HG03108 (cell line): ENCODE results near the gene TBX22.
"Not testable (repeated sequence)": the region's sequence is repeated elsewhere in the genome, so short reads cannot be mapped to it uniquely, and the experiment has no call there.

ENCODE experiments used
- ATAC-seq: cut with Tn5 transposase; IDR thresholded peaks from one replicate; pipeline ENCODE4 v1.9.1; 2021; ENCODE audit warnings: moderate library complexity; ENCODE audit not compliant: unreplicated experiment

TBX22 gene, protein sequence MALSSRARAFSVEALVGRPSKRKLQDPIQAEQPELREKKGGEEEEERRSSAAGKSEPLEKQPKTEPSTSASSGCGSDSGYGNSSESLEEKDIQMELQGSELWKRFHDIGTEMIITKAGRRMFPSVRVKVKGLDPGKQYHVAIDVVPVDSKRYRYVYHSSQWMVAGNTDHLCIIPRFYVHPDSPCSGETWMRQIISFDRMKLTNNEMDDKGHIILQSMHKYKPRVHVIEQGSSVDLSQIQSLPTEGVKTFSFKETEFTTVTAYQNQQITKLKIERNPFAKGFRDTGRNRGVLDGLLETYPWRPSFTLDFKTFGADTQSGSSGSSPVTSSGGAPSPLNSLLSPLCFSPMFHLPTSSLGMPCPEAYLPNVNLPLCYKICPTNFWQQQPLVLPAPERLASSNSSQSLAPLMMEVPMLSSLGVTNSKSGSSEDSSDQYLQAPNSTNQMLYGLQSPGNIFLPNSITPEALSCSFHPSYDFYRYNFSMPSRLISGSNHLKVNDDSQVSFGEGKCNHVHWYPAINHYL

DNA sequence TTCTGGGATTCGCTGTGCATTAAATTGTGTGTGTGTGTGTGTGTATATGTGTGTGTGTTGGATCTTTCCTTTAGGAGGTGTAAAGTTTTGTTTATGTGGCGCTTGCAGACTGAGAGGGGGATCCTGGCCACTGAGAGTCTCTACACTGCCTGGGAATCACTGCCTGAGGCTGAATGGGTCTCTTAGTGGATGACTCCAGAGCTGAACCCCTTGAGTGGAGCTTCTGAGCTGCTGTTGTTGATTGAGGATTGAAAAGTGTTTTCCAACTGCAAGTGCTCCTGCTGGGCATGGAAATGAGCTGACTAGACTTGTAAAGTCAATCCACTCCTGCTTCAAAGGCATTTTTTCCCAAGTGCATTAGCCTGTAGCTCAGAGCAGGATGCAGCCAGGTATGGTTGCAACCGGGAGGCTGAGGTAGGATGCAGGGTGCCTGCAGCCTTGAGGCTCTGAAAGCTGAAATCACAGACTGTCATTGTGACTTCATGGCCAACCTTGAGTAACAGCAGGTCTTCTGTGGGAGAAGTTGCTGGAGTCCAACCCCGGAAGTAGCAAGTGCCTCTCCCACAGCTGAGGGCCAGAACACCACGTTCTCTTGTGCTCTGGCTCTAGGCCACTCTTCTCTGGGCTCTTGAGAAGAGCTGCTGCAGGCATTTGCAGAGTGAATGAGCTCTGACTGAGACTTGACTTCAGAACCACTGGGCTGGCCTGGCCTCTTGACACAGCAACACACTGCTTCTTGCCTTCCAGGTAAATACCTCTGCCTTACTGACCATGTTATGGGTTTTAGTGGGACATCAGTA lies at the start of gene TBX22:
TBX22 (plus strand) TSS at position 613 of the 800 bp plus-strand sequence. CDS start 7,517 bp downstream, outside the sequence.
- no peak for ATAC-seq

DNA sequence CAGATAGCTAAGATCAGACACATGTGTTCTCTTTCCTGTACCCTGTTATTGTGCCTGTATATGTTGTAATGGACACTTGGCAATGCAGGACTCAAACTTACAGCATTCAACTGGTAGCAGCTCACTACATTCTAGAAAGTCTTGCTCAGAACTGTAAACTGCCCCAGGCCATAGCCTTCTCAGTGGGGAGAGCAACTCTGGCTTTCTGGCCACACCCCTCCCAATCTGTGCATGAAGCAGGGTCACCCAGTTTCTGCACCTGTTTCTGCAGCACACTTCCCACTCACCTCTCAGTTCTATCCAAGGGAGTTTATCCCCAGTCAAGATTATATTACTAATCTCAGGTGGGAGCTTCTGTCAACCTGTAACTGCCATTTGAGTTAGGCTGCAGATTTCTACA lies 38.9 kb upstream of the TBX22 start:
- no peak for ATAC-seq

DNA sequence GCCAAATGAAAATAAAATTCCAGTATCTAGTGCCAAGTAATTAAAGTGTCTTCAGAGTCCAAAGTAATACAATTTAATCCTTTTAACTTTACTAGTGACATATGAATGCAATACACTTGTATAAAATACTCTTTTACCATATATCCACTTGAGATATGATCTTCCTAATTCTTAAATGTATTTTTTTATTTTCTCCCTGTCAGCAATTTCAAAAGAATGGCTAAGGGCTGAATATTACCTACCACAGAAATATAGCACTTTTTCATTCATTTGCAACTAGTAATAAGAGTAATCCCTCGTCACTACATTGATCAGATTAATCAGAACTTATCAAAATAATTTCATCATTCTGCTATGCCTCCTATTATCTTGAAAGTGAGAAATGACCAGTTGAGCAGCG lies 10.1 kb upstream of the TBX22 start:
- no peak for ATAC-seq

DNA sequence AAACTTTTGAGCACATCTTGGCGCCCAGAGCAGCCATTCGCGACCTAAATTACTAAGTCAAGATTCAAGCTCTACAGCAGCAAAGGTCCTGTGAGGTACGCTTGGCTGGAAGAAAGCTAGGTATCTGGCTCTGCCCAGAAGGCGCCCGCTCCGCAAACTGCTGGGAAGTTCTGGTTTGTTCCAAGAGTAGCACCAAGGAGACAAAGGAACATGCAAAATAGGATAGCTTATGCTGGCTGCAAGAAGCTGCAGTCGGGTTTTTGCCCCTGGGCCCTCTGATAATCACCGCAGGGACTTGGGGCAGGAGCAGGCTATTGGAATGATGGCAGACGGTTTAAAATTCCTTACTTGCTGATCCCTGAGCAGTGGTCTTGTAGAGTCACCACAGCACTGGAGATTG lies 3.0 kb upstream of the TBX22 start:
- ATAC-seq, result no peak

DNA sequence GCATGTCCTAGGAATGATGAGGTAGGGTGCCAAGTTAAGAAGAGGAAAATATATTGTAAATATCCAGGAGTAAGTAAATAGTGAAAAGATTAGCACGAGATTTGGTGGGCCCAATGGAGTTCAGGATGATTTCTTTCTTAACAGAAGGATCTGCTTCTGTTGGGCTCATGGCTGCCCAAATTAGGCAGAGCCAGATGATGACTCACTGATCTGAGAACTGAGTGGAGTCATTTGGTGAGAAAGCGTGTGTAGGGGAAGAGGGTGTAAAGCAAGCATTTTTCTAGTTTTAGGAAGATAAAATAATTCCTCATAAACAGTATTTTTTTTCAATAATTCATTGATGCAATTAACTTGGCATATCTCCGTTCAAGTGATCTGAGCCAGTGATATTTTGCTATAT lies 1.6 kb downstream of the TBX22 start:
- ATAC-seq, result no peak

DNA sequence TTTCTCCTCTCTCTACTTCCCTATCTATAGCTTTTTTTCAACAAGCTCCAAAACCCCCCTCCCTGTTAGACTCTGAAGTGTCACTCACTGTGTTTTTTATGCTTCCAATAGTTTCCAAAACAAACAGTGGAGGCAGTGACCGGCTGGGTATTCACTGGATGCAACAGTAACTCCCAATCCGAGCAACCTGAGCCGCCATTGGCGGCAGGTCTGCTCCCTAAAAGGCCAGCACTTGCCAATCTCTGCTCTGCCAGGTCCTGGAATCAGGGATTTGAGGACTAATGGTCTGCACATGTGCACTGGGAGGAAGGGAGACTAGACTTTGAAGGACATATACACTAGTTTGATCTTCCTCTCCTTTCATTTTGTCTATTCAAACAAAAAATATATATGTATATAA lies 7.1 kb downstream of the TBX22 start:
- no peak for ATAC-seq

DNA sequence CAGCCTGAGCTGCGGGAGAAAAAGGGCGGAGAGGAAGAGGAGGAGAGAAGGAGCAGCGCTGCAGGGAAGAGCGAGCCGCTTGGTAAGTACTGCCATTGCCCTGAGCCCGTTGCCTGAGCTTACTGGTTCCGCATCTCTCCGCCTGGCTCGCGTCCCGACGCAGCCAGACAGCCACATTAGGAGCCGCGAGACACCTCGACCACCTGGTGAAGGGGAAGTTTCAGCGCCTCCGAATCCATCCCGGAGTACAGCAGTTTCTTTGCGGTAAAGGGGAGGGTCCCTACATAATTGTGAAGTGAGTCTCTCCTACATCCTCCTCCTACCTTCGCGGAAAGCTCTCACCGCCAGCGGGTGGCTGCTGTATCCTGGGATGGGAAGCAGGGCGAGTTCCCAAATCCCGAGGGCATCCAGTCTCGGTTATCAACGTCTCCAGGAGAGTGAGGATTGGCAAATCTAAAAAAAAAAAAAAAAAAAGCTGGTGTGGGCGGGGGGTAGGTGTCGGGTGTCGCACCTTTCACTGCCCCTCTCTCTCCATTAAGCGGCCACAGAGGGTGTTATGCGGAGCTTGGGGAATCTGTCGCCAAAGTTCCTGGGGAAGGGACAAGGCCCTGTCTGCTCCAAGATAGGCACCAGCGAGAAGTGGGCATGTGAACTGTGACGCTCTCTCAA lies 7.9 kb downstream of the TBX22 start:
- no peak for ATAC-seq

DNA sequence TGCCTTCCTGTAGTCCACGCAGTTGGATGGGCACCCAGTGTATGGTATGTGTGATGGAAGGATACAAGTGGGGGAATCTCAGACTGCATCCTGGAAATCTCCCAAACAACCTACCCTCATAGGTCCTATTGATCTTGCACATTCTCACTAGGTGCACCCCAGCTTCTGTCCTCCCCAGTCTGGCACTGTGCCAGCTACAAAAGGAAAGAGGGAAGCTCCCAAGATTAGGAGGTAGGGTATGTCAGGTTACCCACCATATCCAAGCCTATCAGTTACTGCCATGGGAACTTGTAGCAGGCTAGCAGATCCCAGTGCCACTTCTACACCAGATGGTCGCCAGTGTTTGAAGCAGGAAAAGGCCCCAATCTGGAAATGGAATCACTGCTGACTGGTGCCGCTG lies 11.6 kb downstream of the TBX22 start:
- ATAC-seq, result no peak

DNA sequence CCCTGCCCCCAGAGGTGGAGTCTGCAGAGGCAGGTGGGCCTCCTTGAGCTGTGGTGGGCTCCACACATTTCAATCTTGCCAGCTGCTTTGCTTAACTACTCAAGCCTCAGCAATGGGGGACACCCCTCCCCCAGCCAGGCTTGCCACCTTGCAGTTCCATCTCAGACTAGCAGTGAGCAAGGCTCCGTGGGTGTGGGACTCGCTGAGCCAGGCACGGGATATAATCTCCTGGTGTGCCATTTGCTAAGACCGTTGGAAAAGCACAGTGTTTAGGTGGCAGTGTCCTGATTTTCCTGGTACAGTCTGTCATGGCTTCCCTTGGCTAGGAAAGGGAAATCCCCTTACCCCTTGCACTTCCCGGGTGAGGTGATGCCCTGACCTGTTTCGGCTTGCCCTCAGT lies 51.6 kb downstream of the TBX22 start:
- not testable (repeated sequence) for ATAC-seq

DNA sequence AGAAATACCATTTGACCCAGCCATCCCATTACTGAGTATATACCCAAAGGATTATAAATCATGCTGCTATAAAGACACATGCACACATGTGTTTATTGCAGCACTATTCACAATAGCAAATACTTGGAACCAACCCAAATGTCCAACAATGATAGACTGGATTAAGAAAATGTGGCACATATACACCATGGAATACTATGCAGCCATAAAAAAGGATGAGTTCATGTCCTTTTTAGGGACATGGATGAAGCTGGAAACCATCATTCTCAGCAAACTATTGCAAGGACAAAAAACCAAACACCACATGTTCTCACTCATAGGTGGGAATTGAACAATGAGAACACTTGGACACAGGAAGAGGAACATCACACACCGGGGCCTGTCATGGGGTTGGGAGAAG lies 61.1 kb downstream of the TBX22 start:
- not testable (repeated sequence) for ATAC-seq
